A673 (cell line): ENCODE measurements around the gene SPDYA. TPM values are rescaled to one million over a fixed set of nuclear protein-coding genes. Genes with fewer than 3 reads are reported as not detected.

Experiments
- BruUV-seq: library from RNA; stranded (reverse); fragments of 400-500 nt; replicated peaks from 2 replicates; lab custom pipeline; 2021; lab: Mats Ljungman, UMichigan
- CTCF ChIA-PET: fragments of 300-600 bp; sonication (Branson Sonifier 250); formaldehyde crosslinking; loops from one replicate; lab custom pipeline; 2022; ENCODE audit warnings: antibody characterized with exemption; lab: Charles Lee
- POLR2A ChIA-PET: fragments of 300-600 bp; sonication (Branson Sonifier 250); formaldehyde crosslinking; loops from one replicate; lab custom pipeline; 2022; ENCODE audit warnings: antibody characterized with exemption; ENCODE audit not compliant: low non-redundant PET; lab: Charles Lee
- DNase-seq: peaks from one replicate; pipeline ENCODE4 v3.0.0-alpha.2; 2015; ENCODE audit warnings: low spot score
- H3K27ac ChIP-seq: fragments of 200-600 bp; sonication (generic); 2 replicates; pipeline ENCODE4 v1.5.1; 2016; ENCODE audit warnings: mixed run types, low read depth, mild to moderate bottlenecking, mixed read lengths, antibody characterized with exemption, low read length; ENCODE audit not compliant: poor library complexity, severe bottlenecking
- H3K27me3 ChIP-seq: fragments of 200-600 bp; sonication (generic); replicated peaks from 2 replicates; pipeline ENCODE4 v1.6.1; 2017; ENCODE audit warnings: mixed run types, low read depth, mild to moderate bottlenecking, mixed read lengths, antibody characterized with exemption, low read length; ENCODE audit not compliant: insufficient read depth, poor library complexity
- H3K36me3 ChIP-seq: fragments of 200-600 bp; sonication (generic); 2 replicates; pipeline ENCODE4 v1.6.1; 2016; ENCODE audit warnings: mixed run types, mild to moderate bottlenecking, mixed read lengths, antibody characterized with exemption, low read length; ENCODE audit not compliant: insufficient read depth, poor library complexity, severe bottlenecking
- H3K4me1 ChIP-seq: fragments of 200-600 bp; sonication (generic); 2 replicates; pipeline ENCODE4 v1.6.1; 2017; ENCODE audit warnings: mixed run types, mild to moderate bottlenecking, mixed read lengths, antibody characterized with exemption, low read length; ENCODE audit not compliant: insufficient read depth, poor library complexity, severe bottlenecking
- H3K4me3 ChIP-seq: fragments of 200-600 bp; sonication (generic); 2 replicates; pipeline ENCODE4 v1.5.1; 2016; ENCODE audit warnings: low read depth, mixed run types, mild to moderate bottlenecking, mixed read lengths, low read length; ENCODE audit not compliant: poor library complexity, severe bottlenecking
- H3K9me3 ChIP-seq: fragments of 200-600 bp; sonication (generic); 2 replicates; pipeline ENCODE4 v1.6.1; 2016; ENCODE audit warnings: mixed run types, low read depth, mild to moderate bottlenecking, mixed read lengths, antibody characterized with exemption, low read length; ENCODE audit not compliant: poor library complexity, severe bottlenecking
- EZH2 ChIP-seq: fragments of 200-600 bp; sonication (generic); IDR thresholded peaks from 2 replicates; pipeline ENCODE4 v1.6.1; 2017; ENCODE audit warnings: borderline replicate concordance, low read depth, mild to moderate bottlenecking, mixed read lengths, antibody characterized with exemption, low read length; ENCODE audit not compliant: poor library complexity, severe bottlenecking
- intact Hi-C: fragments of 100-400 bp; cut with micrococcal nuclease; formaldehyde crosslinking; loops from one replicate; pipeline ENCODE4 v1.10.0; 2022; ENCODE audit not compliant: unreplicated experiment
- total RNA-seq: library from RNA; stranded (reverse); gene quantifications from 2 replicates; pipeline ENCODE4 v1.2.3, GENCODE V29; 2021
- TF ChIP-seq, protein P1 (sequence below): fragments of 300-800, 200-600 bp; sonication (generic); conservative IDR thresholded peaks from 2 replicates; pipeline ENCODE4 v1.5.1; 2017; ENCODE audit warnings: low read depth, mild to moderate bottlenecking, antibody characterized with exemption, low read length, moderate library complexity, mixed read lengths

SPDYA gene
- total RNA-seq, 1 experiment from 2014 or later, result 1.2 TPM

DNA sequence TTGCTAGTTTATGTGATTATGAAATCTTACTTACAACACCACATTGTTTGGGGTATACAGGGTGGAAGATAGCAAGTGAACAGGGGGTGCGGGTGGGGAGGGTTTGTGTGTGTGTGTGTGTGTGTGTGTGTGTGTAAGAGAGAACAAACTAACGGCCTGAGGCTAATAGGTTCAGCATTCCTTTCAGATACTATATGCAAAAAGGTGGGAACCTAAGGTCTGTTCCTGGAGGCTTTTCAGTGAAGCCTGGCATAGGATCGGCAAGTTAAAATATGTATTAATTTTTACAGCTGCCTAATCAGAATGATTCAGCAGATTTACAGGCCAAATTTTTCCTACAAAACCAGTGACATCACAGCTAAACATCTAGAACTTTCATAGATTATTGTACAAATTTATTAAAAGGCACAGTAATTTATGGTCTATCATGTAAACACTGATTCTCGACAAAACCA is 7.6 kb upstream of the SPDYA start:
- H3K36me3 ChIP-seq, result peaks cover 35% of the 10 kb centered on the region
- ChIA-PET POLR2A (no interaction called here), CTCF (no interaction called here)
- no peaks in the 10 kb centered on the region for H3K27me3 ChIP-seq
- intact Hi-C loops, result no loop called here
- no peak overlapping the region for H3K4me3 ChIP-seq
- no peaks in the 10 kb centered on the region for H3K9me3 ChIP-seq
- BruUV-seq, result no TSS peak
- no peak for DNase-seq
- H3K4me1 ChIP-seq, result peaks cover 12% of the 10 kb centered on the region
- H3K27ac ChIP-seq, result peak overlapping the region; percentile 32
- TF ChIP-seq, protein P1, sequence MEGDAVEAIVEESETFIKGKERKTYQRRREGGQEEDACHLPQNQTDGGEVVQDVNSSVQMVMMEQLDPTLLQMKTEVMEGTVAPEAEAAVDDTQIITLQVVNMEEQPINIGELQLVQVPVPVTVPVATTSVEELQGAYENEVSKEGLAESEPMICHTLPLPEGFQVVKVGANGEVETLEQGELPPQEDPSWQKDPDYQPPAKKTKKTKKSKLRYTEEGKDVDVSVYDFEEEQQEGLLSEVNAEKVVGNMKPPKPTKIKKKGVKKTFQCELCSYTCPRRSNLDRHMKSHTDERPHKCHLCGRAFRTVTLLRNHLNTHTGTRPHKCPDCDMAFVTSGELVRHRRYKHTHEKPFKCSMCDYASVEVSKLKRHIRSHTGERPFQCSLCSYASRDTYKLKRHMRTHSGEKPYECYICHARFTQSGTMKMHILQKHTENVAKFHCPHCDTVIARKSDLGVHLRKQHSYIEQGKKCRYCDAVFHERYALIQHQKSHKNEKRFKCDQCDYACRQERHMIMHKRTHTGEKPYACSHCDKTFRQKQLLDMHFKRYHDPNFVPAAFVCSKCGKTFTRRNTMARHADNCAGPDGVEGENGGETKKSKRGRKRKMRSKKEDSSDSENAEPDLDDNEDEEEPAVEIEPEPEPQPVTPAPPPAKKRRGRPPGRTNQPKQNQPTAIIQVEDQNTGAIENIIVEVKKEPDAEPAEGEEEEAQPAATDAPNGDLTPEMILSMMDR, result no peak
- no peak for TF ChIP-seq EZH2

DNA sequence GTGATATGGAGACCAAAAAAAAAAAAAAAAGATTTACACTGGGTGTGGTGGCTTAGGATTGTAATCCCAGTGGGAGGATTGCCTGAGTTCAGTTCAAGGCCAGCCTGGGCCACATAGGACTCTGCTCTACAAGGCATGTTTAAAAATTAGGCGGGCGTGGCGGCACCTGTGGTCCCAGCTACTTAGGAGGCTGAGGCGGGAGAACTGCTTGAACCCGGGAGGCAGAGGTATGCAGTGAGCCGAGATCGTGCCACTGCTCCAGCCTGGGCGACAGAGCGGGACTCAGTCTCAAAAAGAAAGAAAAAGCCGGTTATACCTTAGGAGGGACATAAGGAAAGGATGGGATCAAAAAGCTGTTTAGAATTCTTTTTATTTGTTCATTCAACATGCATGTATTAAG is 707 bp upstream of the SPDYA start:
- intact Hi-C loops, result no loop called here
- Histone ChIP-seq H3K36me3 (no peaks in the 10 kb centered on the region), H3K27me3 (no peaks in the 10 kb centered on the region), H3K4me3 (peak overlapping the region; percentile 53), H3K9me3 (no peaks in the 10 kb centered on the region), H3K4me1 (peaks cover 8% of the 10 kb centered on the region), H3K27ac (peak overlapping the region; percentile 67)
- TF ChIP-seq EZH2, result no peak
- TF ChIP-seq, protein P1, result no peak
- BruUV-seq, result no TSS peak
- ChIA-PET CTCF (interaction anchor here (0.7 kb wide), 1 partner anchor 252 kb away, joined by 3 read pairs; no protein-coding TSS in a partner anchor), POLR2A (no interaction called here)
- no peak for DNase-seq

- Histone ChIP-seq H3K36me3 (no peaks in the 10 kb centered on the region), H3K4me3 (no peak overlapping the region), H3K27me3 (no peaks in the 10 kb centered on the region), H3K27ac (no peak overlapping the region), H3K4me1 (no peaks in the 10 kb centered on the region), H3K9me3 (no peaks in the 10 kb centered on the region)
- ChIA-PET CTCF (interaction anchor here (0.7 kb wide), 1 partner anchor 1118 kb away, joined by 4 read pairs; no protein-coding TSS in a partner anchor), POLR2A (no interaction called here)
- no TSS peak for BruUV-seq
- intact Hi-C loops, result no loop called here
- DNase-seq, result no peak
- TF ChIP-seq, protein P1, result no peak
- TF ChIP-seq EZH2, result no peak
Observed at GRCh38 chr2:28818053-28818452, 7.4 kb downstream of the SPDYA start.
